OCI-LY3 (cell line): ENCODE data around the gene SRGAP2B.
"Not testable (repeated sequence)": the region's sequence is repeated elsewhere in the genome, so short reads cannot be mapped to it uniquely, and the experiment has no call there.

Experiments
- H2AFZ ChIP-seq: fragments of 200-600, 300-600 bp; shearing (Covaris generic); 2 replicates; pipeline ENCODE4 v1.6.0; 2014; ENCODE audit warnings: antibody characterized with exemption, low read depth, low read length
- H3K27ac ChIP-seq: fragments of 200-600, 300-600 bp; sonication (generic); 2 replicates; pipeline ENCODE4 v1.5.1; 2014; ENCODE audit warnings: mild to moderate bottlenecking, low read length, moderate library complexity, mixed read lengths
- H3K27me3 ChIP-seq: fragments of 200-600, 300-600 bp; sonication (generic); 2 replicates; pipeline ENCODE4 v1.6.1; 2014; ENCODE audit warnings: low read depth, low read length, mixed read lengths
- H3K36me3 ChIP-seq: fragments of 200-600, 300-600 bp; sonication (generic); replicated peaks from 2 replicates; pipeline ENCODE3; 2014; ENCODE audit warnings: low read depth, low read length, mixed read lengths
- H3K4me1 ChIP-seq: fragments of 300-600, 200-600 bp; sonication (generic); 2 replicates; pipeline ENCODE4 v1.6.1; 2014; ENCODE audit warnings: low read length, mixed read lengths
- H3K4me2 ChIP-seq: fragments of 200-600, 300-600 bp; sonication (generic); 2 replicates; pipeline ENCODE4 v1.6.1; 2014; ENCODE audit warnings: low read length, mixed read lengths
- H3K4me3 ChIP-seq: fragments of 300-600, 200-600 bp; sonication (generic); 2 replicates; pipeline ENCODE4 v1.5.1; 2014; ENCODE audit warnings: antibody characterized with exemption, mild to moderate bottlenecking, low read length, moderate library complexity
- H3K79me2 ChIP-seq: fragments of 300-600, 200-600 bp; shearing (Covaris generic); 2 replicates; pipeline ENCODE4 v1.6.1; 2014; ENCODE audit warnings: mild to moderate bottlenecking, low read length, mixed read lengths
- H3K9ac ChIP-seq: fragments of 300-600, 200-600 bp; shearing (Covaris generic); 2 replicates; pipeline ENCODE4 v1.6.0; 2014; ENCODE audit warnings: mild to moderate bottlenecking, low read length, moderate library complexity
- H3K9me3 ChIP-seq: fragments of 200-600, 300-600 bp; shearing (Covaris generic); 2 replicates; pipeline ENCODE4 v1.6.1; 2014; ENCODE audit warnings: low read length, mixed read lengths; ENCODE audit not compliant: insufficient read depth
- H4K20me1 ChIP-seq: fragments of 200-600, 300-600 bp; sonication (generic); 2 replicates; pipeline ENCODE4 v1.6.1; 2016; ENCODE audit warnings: low read length, mixed read lengths; ENCODE audit not compliant: insufficient read depth

Gene SRGAP2B

DNA sequence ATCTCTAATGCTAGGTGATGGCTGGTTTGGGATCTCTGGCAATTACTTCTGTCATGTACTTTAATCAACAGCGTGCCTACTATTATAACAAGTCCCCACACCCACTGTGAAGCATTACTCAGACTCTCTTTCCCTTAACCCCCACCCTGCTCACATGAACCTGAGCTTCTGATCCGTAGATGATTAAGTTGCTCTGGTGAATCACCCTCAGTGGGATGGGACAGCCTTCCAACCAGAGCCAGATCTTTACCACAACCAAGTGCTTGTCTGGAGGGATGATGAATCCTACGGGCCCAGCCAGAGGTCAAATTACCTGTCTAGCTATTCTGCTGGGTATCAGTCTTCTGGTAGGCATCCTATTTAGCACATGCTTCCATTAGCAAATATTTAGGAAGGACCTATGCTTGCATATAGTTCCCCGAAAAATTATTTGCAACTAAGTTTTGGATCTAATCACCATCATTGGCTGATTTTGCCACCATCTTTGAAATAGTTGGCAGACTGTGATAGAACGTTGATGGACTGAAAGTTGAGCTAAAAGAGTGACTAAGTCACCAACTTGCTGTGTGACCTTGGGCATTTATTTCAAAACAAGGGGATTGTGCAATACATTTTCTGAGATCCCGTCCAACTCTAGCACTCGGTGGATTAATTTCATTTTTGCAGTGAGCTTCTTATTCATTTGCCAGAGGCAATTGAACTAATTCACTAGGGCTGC lies 27.4 kb upstream of the SRGAP2B start:
- not testable (repeated sequence) for H3K36me3 ChIP-seq, H3K4me1 ChIP-seq, H3K27ac ChIP-seq, H3K27me3 ChIP-seq, H3K9me3 ChIP-seq, H3K4me3 ChIP-seq, H2AFZ ChIP-seq, H3K4me2 ChIP-seq, H4K20me1 ChIP-seq, H3K79me2 ChIP-seq, H3K9ac ChIP-seq

- not testable (repeated sequence) for H3K36me3 ChIP-seq, H2AFZ ChIP-seq, H4K20me1 ChIP-seq, H3K27ac ChIP-seq, H3K4me2 ChIP-seq, H3K4me1 ChIP-seq, H3K4me3 ChIP-seq, H3K27me3 ChIP-seq, H3K9ac ChIP-seq, H3K79me2 ChIP-seq, H3K9me3 ChIP-seq
These were observed 24.7 kb upstream of the SRGAP2B start for GRCh38 chr1:145119842-145120241.

- not testable (repeated sequence) for H3K9ac ChIP-seq, H3K27ac ChIP-seq, H3K79me2 ChIP-seq, H3K4me1 ChIP-seq, H4K20me1 ChIP-seq, H3K9me3 ChIP-seq, H3K36me3 ChIP-seq, H3K4me3 ChIP-seq, H3K27me3 ChIP-seq, H3K4me2 ChIP-seq, H2AFZ ChIP-seq
These were observed 20.7 kb upstream of the SRGAP2B start for GRCh38 chr1:145115587-145116493.

- not testable (repeated sequence) for H3K4me1 ChIP-seq, H3K9ac ChIP-seq, H4K20me1 ChIP-seq, H3K27ac ChIP-seq, H2AFZ ChIP-seq, H3K79me2 ChIP-seq, H3K4me2 ChIP-seq, H3K9me3 ChIP-seq, H3K27me3 ChIP-seq, H3K4me3 ChIP-seq, H3K36me3 ChIP-seq
These were observed 19.5 kb upstream of the SRGAP2B start for GRCh38 chr1:145114560-145115057.

DNA sequence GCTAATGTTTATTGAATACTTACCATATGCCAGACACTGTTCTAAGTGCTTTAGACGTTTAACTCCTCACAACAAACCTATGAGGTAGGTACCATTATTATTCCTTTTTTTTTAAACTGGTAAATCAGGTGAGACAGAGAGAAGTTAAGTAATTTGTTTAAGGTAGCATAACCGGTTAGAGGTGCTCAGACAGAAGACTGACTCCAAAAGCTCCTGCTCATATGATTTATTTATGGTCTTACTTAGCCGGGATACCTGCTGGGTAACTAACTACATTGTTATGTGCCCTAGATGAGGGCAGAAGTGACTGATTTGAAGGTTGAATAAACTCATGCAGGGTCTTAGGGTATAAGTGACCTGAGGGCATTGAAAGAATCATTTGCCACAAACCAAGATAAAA lies 17.6 kb upstream of the SRGAP2B start:
- H3K4me1 ChIP-seq, H3K27ac ChIP-seq, H3K79me2 ChIP-seq, H3K27me3 ChIP-seq, H3K9ac ChIP-seq, H3K4me3 ChIP-seq, H4K20me1 ChIP-seq, H3K4me2 ChIP-seq, H2AFZ ChIP-seq, H3K9me3 ChIP-seq, H3K36me3 ChIP-seq: not testable (repeated sequence)

GRCh38 chr1:145111674-145112073 lies 16.5 kb upstream of the SRGAP2B start:
- H3K27me3 ChIP-seq, H3K9ac ChIP-seq, H3K79me2 ChIP-seq, H3K4me1 ChIP-seq, H3K9me3 ChIP-seq, H3K4me3 ChIP-seq, H2AFZ ChIP-seq, H3K36me3 ChIP-seq, H3K4me2 ChIP-seq, H3K27ac ChIP-seq, H4K20me1 ChIP-seq: not testable (repeated sequence)

DNA sequence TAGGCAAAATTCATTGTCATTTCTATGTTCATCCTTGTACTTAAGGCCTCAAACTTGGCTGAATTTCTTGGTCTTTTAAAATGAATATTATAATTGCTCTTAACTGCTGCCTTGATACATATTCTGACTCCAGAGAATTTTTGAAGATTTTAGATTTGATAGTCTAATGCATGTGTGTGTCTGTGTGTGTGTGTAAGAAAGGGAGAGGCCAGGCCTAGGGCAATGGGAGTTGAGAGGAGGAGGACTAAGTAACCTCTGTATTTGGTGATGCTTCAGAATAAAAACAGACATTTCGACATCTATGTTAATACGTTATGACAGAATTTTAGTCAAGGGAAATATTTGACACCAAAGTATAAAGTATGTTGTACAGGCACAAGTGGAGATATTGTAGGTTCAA lies 8.2 kb upstream of the SRGAP2B start:
- not testable (repeated sequence) for H2AFZ ChIP-seq, H3K27me3 ChIP-seq, H3K79me2 ChIP-seq, H3K4me3 ChIP-seq, H3K9ac ChIP-seq, H4K20me1 ChIP-seq, H3K4me1 ChIP-seq, H3K27ac ChIP-seq, H3K9me3 ChIP-seq, H3K4me2 ChIP-seq, H3K36me3 ChIP-seq

DNA sequence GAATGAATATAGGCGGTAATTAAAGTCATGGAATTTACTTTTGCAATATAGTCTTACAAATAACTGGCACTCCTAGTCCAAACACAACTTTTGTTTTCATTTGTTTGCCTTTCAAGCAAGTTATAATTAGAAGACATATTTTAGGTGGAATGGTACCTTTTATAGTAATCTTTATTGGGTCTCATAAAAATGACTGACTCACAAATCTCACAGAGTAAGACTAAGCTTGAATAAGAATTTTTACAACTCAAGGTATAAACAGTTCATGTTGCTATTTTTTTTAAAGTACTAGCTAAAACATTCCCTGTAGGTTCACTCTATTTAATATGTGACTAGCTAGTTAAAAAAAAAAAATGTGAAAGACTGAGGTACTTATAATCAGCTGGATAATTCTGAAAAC lies 6.6 kb upstream of the SRGAP2B start:
- H3K79me2 ChIP-seq, H3K36me3 ChIP-seq, H3K4me1 ChIP-seq, H3K9ac ChIP-seq, H3K4me3 ChIP-seq, H4K20me1 ChIP-seq, H3K27me3 ChIP-seq, H3K4me2 ChIP-seq, H3K27ac ChIP-seq, H3K9me3 ChIP-seq, H2AFZ ChIP-seq: not testable (repeated sequence)

DNA sequence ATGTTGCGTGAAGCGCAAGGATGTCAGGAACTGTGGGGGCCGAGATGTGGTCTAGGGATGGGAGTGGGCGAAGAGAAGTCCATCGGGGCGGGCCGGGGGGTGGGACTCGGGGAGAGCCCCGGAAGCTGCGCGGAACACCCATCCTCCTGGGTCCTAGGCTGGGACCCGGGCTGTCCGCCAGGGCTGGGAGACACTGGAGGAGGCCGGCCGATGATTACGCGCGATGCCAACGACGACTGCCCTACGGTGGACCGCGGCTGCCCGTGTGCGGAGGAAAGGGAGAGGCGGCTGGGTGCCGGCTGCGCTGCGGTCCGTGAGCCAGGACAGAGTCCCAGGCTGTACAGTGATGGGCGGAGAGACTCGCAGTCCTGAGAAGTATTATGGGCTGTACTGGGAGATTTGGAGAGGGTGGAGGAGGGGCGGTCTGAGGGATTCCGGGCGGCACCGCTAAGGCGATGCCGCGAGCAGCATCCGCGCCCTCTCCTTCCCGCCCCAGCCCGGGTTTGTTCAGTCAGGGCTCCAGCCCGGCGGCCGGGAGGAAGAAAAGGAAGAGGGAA lies 395 bp downstream of the SRGAP2B start:
- H3K27me3 ChIP-seq, H3K27ac ChIP-seq, H3K79me2 ChIP-seq, H3K36me3 ChIP-seq, H4K20me1 ChIP-seq, H2AFZ ChIP-seq, H3K9ac ChIP-seq, H3K9me3 ChIP-seq, H3K4me1 ChIP-seq, H3K4me2 ChIP-seq: not testable (repeated sequence)
- peak overlapping the region; percentile 54; the same call in 1 of the 2 replicates for H3K4me3 ChIP-seq
